Activated CD8-positive, alpha-beta memory T cell treated with anti-CD3 and anti-CD28 coated beads for 24 hours (primary cell): ENCODE measurements around the gene SAFB.

Experiments
- DNase-seq: peaks from one replicate; pipeline ENCODE4 v3.0.0-alpha.2; 2020

The SAFB gene

DNA sequence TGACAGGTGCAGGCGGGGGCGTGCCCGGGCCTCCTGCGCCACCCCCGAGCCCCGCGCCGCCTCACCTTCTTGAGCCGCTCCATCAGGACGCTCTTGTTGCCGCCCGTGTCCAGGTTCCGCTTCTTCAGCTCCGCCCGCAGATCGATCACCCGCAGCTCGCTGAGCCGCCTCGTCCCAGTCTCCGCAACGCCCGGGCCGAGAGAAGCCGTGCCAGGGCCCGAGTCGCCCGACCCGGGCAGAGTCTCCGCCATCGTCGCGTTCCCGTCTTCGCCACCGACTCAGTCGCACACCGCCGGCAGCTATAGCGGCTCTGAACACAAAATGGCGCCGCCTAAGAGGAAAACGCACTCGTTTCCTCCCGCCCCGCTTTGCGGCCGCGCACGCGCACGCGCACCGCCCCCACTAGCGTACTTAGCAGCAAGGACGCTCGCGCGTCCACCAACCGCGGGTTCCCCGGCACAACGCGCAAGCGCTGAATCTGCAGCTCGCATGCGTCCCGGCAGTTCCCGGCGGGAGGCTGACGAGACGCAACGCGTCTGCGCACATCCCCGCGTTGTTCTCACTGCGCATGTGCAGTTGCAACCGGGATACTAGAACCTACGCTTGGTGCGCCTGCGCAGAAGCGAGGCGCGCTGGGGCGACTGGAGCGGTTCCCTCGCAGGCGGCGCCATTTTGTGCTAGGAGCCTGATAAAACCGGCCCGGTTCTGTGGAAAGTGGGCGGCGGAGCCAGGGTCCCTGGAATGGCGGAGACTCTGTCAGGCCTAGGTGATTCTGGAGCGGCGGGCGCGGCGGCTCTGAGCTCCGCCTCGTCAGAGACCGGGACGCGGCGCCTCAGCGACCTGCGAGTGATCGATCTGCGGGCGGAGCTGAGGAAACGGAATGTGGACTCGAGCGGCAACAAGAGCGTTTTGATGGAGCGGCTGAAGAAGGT is at the start of gene SAFB, which contains the start of gene SAFB2:
SAFB (plus strand) TSS at position 619 of the 932 bp plus-strand sequence; CDS start at position 742, 123 bp downstream.
SAFB2 (minus strand) TSS at position 312 of the 932 bp plus-strand sequence; CDS start at position 251, 61 bp downstream.
- DNase-seq: peak; percentile 99

- DNase-seq: no peak
Measured at GRCh38 chr19:5575590-5575989, 47.3 kb upstream of the SAFB start.

DNA sequence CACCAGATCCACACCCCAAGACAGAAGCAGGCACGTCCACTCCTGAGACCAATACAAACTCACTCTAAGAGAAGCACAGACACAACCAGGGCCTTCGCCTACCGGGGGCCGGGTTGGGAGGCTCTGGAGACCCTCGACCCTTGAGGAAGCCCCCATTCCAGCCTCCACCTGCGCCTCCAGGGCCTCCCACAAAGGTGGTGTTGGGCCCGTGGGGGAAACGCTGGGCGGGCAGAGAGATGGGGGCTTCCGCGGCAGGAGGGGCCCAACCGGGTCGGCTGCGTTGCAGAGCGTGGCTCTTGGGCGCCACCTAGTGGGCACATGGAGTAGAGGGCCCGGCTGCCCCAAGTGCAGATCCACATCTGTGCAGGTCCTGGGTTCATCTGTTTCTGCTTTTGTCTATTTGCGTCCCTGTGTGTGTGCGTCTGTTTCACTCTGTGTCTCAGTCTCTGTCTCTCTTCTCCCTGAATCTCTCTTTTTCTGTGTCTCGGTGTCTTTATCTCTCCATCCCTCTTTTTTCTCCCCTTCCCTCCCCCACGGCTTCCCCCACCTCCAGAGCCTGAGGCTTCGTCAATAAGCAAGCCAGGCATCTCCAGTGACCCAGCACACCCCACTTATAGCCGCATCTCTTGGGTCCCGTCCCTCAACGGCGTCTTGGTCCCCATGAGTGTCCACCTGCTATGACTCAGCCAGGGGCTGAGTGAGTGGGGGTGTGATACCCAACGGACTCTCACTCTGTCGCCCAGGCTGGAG is 44.6 kb upstream of the SAFB start:
- DNase-seq: peak; percentile 89

DNA sequence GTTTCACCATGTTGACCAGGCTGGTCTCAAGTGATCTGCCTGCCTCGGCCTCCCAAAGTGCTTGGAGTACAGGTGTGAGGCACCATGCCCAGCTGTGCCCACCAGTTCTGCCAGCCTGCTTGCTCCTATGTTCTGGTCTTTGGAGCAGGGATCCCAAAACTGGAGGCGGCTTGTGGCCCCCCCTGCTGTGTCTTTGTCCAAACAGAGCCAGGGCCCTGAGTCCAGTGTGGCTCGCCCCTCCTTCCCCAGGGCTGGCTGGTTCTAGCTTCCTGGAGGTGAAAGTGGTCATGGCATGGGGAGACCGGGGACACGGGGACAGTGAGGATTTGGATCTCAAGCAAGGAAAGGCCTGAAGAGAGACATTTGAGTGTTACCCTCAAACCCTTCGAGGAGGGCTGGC is 43.6 kb upstream of the SAFB start:
- no peak for DNase-seq

- no peak for DNase-seq
Measured at GRCh38 chr19:5579697-5580096, 43.2 kb upstream of the SAFB start.

DNA sequence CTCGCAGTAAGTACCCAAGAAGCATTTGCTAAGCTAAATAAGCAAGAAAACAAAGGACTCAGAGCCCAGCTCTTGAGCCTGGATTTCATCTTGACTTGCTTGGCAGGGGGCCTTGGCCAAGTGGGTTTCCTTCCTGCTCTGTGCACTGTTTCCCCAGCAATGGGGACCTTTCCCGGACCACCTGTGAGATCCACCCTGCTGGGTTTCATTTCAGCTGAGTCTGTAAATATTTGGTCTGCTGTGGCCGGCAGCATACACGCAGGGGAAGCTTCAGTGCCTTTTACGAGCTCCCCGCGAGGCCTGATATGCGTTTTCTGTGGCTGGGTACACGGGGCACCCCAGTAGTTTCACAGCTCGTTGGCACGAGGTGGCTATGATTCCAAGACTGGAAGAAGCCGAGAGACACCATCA is 42.7 kb upstream of the SAFB start:
- DNase-seq: no peak

DNA sequence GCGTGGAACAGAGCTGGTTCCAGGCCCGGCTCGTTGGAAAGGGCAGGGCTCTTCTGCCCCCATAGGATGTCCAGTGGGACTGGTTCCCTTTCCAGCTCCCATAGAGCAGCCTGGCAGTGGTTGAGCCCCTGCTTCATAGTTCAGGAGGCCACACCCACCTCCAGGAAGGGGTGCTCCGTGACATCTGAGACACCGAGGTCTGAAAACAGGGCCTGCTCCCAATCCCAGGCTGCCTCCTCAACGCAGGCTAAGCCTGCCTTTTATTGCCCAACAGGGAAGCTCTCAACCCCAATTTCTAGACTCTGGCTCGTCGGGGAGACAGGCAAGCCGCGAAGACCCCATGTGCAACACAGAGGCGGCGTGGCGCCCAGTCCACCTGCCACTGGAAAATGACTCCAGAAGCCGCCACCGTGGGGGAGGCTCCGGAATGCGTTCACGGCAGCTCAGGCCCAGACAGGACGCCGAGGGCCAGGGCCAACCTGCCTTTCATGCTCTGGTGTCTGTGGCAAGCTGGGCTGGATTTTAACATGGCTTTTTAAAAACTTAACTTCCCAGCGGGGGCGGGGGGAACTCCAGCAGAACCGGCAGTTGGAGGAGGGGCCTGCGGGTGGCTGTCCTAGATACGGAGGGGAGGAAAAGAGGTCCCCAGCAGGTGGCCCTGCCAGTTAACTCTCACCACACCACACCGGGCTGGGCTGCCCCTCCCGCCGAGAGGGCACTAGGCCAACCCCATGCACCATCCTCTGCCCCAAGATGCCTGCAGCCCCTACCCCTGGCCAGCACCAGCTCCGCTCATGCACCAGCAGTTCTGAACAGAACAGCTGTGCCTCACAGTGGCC is 37.2 kb upstream of the SAFB start:
- DNase-seq: peak; percentile 77

DNA sequence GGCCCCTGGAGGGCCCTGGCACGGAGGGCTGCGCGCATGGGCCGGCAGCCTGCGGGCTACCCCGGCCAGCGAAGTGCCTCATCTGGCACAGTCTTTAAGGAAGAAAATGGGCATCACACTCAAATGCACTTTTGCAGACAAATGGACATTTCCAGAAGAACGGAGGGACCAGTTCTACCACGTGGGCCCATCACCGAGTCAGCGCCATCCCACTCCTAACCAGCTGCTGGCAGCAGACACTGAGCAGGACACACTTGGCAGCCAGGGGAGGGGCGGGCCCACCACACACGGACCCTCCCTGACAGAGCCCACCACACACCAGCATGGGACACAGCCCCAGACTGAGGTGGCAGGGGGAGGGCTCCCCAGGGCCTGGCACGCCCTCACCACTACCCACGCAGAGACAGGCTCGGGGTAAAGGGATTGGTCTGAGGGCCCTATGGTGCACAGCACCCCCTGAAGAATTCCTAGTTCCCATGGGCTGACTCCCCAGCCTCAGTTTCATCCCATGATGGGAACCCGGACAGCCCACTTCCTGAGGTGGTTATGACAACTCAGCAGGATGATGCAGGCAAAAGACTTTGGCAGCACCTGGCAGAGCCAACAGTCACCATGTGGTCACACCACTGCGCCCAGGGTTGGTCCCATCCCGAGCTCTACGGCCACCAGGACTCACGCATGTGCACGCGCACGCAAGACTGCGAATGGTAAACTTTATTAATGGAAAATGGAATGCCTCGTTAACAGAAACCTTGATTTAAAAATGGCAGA is 36.4 kb upstream of the SAFB start:
- no peak for DNase-seq

- no peak for DNase-seq
Measured at GRCh38 chr19:5587071-5587455, 35.8 kb upstream of the SAFB start.

DNA sequence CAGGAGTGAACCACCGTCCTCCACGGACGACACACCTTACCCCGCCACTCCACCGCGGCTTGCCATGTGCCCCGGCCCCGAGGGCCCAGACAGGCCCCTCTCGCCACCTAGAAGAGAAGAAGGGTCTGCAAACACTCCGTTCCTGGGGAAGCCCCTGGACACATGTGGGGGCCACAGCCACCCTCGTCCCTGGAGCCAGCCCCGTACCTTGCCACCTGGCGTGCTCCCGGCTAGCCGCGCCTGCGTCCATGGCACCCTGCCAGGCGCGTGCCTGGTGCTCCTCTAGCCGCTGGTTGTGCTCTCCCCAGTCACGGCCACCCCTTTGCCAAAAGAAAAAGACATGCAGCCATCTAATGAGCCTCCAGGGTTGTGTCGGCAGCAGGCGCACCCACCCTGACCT is 35.2 kb upstream of the SAFB start:
- DNase-seq: no peak

DNA sequence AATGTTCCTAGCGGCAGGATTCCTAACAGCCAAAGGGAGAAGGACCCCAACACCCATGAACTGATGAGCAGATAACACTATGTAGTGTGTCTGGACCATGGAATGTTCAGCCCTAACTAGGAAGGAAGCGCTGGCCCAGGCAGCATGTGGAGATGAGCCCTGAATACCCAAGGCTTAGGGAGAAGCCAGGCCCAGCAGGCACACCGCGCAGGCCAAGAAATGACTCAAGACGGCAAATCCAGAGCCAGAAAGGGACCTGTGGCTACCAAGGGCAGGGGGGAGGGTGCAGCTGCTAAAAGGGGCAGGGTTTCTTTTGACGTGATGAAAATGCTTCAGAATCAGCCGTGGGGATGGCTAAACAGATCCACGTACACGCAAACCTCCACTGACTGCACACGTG is 34.4 kb upstream of the SAFB start:
- DNase-seq: no peak

DNA sequence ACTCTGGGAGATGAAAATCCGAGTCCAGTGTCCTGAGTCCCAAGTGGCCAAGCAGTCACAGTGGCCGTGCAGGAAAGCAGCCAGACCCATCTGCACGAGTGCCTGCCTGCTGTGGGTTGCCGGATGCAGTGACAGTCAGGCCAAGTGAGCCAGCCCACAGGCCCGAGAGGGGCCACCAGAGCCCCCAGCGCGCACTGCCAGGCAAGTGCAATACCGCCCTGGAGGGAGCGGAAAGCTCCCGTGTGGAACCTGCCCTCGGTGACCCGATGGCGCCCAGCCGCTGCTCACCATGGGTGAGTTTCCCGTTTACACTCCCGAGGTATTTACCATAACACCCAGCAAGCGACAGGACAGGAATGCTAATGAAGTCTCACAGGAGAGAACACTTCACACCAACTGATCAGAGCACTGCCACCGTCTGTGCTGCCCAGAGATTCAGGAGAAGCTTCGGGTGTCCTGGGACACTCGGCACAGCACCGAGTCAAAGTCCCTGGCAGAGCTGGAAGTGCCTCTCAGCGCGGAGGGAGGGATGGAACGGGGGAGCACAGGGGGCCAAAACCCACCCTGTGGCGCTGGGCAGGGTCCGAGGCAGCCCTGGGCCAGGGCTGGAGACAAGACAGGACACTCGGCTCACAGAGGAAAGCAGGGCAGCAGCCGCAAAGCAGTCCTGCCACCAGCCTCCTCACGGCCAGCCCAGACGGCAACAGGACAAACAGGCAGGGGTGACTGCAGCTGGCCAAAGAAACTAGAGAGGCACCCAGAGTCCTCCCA is 33.8 kb upstream of the SAFB start:
- no peak for DNase-seq

DNA sequence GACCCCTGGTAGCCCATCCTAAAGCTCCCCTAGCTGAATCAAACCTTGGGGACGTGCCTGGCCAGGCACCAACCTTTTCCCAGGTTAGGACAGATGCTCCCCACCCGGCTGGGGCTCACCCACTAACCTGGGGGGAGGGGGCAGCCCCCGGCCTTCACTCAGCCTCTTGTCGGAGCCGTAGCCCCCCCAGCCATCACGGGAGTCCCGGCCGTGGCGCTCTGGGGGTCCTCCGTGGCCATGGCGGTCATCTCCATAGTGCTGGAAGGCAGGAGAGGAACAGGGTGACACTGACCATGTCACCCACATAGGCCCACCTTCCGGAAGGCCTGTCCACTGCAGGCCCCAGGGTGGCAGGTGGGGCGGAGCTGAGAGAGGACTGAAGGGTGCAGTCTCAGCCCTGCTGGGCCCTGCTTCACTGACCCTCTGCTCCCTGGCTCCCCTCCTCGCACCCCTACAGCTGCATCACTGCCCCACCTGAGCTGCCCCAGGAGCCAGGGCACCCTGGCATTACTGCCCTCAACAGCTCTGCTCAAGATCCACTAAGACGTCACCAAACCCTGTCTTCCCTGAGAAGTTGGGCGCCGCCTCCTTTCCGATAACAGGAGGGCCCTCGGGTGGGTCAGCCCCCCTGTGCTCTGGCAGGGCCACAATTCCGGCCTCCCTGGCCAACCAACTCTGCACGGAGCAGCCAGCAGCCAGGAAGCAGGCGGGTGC is 32.6 kb upstream of the SAFB start:
- no peak for DNase-seq

- DNase-seq: no peak
Measured at GRCh38 chr19:5590865-5591154, 32.1 kb upstream of the SAFB start.

DNA sequence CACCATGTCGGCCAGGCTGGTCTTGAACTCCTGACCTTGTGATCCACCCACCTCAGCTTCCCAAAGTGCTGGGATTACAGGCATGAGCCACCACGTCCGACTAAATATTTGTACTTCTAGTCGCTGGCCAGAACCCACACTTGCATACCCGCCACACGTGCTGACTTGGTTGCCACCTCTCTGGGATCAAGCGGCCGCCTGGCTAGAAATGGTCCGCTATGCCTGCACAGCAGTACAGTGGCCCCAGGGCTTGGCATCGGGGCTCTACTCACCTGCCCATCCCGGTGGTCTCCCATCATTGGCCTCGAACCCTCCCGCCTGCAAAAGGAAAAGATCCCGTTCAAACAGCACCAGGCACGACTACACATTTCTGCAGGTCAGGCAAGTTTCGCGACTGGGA is 31.4 kb upstream of the SAFB start:
- no peak for DNase-seq

DNA sequence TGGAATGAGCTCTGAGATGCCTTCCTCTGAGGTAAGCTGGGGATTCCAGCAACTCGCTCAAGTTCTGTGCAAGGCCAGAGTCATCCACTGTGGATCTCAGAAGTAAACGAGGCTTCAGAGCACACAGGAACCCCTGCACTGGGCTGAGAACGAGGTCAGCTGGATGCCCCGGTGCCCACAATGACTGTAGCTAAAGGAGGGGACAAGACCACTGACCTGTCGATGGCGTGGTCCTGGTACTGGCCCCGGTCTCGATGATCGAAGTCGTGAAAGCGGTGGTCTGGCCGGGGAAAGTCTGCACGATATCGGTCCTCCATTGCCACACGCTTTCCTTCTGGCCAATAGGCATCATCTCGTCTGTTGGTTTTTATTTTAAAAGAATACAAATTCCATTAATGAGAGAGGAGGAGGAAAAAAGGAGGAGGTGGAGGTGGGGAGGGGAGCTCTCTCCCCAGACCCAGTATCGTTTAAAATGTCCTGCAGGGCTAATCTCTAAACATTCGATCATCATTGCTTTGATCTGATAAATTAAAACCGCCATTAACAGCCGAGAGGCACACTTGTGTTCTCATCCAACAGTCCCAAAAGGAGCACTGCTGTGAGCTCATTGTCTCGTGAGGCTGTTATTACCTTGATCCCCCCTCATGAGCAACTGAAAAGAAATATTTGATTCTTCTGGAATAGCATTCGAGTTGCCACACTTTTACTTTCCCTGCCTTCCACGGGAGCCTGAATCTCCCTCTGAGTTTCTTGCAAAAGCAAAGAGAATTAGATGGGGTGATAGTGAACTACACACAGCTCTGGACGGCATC is 30.1 kb upstream of the SAFB start:
- no peak for DNase-seq

- DNase-seq: no peak
Measured at GRCh38 chr19:5593343-5594255, 29.3 kb upstream of the SAFB start.

DNA sequence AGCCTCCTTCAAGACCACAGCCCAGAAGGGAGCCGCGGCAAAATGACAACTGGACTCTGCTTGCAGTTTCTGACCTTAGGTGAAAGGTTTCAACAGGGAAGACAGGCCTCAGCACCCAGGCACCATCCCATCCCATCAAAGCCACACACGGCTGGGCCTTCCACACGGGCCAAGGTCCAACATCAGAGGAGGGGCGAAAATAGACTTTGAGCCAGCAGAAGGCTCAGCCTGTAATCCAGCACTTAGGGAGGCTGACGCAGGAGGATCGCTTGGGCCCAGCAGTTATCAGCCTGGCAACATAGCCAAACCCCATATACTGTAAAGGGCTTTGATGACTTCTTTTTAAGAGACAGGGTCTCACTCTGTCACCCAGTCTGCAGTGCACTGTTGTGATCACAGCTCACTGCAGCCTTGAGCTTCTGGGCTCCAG is 28.3 kb upstream of the SAFB start:
- no peak for DNase-seq

DNA sequence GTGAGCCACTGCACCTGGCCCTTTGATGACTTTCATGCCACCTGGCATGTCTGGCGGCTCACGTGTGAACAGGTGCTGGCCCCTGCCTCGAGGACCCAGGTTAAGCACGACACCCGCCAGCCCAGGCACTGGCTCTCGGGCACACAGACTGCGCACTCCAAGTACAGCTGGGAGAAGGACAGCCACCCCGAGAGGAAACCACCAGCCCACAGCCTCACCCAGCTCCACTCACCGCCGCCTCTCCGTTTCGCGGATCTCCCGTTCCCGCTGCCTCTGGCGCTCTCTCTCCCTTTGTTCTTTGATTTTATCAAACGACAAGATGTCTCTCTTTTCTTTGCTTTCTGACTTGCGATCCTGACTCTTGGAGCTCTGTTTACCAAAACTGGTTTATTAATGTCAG is 27.8 kb upstream of the SAFB start:
- no peak for DNase-seq
